ENCODE measurements around the gene MARCO.

GRCh38 chr2:118925476-118925875 lies 16.5 kb upstream of the MARCO start:
- TF ChIP-seq CTCF (IDR thresholded peaks at IDR 0.05) (no peak), POLR2A (IDR thresholded peaks at IDR 0.05) (no peak)

Measured in lower leg skin (tissue), 3 donors.